Activated CD8-positive, alpha-beta memory T cell treated with anti-CD3 and anti-CD28 coated beads, Interleukin-2, amount 50 U/mL, for 48 hours (primary cell): ENCODE measurements around the gene B9D2.
"Not testable (repeated sequence)": the region's sequence is repeated elsewhere in the genome, so short reads cannot be mapped to it uniquely, and the experiment has no call there.

ENCODE experiments used
- DNase-seq: peaks from one replicate; pipeline ENCODE4 v3.0.0-alpha.2; 2020

B9D2 gene

GRCh38 chr19:41384351-41384750 lies 20.4 kb upstream of the B9D2 start:
- no peak for DNase-seq

- not testable (repeated sequence) for DNase-seq
Measured at GRCh38 chr19:41381536-41381935, 17.6 kb upstream of the B9D2 start.

DNA sequence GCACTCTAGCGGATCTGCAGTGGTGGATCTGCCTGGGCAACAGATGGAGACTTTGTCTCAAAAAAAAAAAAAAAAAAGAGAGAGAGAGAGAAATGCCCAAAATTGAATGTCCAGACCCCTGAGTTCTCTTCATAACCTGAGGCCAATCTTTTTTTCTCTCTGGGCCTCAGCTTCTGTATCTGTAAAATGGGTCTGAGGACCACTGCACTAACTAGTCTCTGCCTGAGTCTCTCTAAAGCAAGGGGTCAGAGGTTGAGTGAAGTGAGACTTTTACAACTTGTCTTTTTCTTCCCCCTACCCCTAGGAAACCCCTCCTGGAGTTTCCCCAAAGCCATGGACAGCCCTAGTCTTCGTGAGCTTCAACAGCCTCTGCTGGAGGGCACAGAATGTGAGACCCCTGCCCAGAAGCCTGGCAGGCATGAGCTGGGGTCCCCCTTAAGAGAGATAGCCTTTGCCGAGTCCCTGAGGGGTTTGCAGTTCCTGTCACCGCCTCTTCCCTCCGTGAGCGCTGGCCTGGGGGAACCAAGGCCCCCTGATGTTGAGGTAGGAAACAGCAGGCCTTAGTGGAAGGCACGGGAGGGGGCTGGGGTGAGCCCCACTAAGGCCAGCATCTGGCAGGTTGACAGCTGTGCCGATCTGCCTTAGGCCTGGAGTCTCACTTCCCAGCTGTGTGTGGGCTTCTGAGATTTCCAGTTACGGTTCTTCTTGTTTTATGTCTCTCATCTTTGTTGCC lies 14.2 kb upstream of the B9D2 start:
- no peak for DNase-seq

GRCh38 chr19:41376998-41377365 lies 13.0 kb upstream of the B9D2 start:
- no peak for DNase-seq

DNA sequence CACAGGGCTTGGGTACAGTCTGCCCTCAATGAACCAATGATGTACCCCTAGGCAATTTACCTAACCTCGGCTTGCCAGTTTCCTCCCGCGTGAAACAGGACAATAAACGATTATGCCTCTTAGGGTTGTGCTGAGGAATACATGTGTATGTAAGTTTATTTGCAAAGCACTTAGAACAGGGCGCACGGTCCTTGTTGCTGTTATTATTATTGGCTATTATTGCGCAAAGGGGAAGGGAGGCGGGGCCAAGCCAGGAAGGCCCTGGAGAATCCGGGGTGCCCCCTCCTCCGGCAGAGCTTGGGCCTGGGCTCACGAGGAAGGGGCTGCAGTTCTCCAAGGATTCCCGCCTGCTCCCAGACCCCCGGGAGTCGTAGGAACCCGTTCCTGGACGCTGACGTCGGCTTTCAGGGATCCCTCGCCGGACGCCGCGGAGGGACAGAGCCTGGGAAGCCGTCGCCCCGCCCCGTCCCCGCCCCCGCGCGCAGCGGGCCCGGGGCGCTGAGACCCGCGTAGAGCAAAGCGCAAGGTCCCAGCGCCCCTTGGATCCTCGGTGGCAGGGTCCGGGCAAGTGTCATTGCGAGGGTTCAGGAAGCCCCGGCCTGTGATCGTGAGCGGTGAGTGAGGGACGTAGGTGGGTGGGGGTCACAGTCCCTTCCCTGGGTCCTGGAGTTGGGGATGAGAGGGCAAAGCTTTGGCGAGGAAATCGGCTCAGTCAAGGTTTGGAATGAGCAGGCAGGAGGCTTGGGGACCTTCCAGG lies 12.5 kb upstream of the B9D2 start, which contains the start of gene TMEM91:
TMEM91 (plus strand) TSS at position 293 of the 757 bp plus-strand sequence. CDS start 1,777 bp downstream, outside the sequence.
- DNase-seq: no peak

DNA sequence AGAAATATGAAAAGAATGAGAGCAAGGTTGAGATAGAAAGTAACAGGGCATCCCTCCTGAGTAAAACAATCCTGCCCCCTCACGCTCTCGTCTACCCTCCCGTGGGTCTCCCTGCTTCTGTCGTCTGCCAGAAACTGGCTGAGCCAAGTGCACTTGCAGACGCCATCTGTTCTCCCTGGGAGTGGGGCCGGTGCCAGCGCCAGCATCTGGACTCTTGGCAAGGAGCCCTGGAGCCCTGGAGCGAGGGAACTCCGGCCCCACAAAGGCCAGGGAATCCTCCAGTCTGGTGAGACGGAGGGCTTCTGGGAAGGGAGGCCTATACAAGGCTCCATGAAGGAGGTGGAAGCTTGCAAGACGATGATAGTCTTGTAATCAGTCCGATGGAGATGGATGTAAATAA lies 10.0 kb upstream of the B9D2 start:
- DNase-seq: no peak

- DNase-seq: no peak
Measured at GRCh38 chr19:41372501-41372900, 8.6 kb upstream of the B9D2 start.

GRCh38 chr19:41371541-41371940 lies 7.6 kb upstream of the B9D2 start:
- DNase-seq: no peak

GRCh38 chr19:41371119-41371518 lies 7.2 kb upstream of the B9D2 start:
- DNase-seq: not testable (repeated sequence)

- DNase-seq: no peak
Measured at GRCh38 chr19:41369769-41370168, 5.8 kb upstream of the B9D2 start.

DNA sequence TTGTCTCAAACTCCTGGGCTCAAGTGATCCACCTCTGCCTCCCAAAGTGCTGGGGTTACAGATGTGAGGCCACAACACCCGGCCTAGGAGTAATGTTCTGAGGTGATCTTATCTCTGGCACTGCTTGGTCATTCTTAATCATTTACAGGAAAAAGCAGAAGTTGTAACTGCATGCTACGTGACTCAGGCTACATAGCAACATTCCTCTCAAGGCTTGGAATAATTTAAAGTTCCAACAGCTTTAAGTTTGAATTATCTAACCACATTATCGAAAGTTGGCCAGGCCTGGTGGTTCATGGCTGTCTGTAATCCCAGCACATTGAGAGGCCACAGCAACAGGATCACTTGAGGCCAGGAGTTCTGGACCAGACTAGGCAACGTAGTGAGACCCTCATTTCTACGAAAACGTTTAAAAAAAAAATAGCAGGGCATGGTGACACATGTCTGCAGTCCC lies 3.9 kb upstream of the B9D2 start:
- DNase-seq: no peak

- no peak for DNase-seq
Measured at GRCh38 chr19:41366089-41366488, 2.1 kb upstream of the B9D2 start.

- DNase-seq: no peak
Measured at GRCh38 chr19:41364524-41365391, 809 bp upstream of the B9D2 start.

GRCh38 chr19:41363371-41363752 lies 587 bp downstream of the B9D2 start:
- no peak for DNase-seq

GRCh38 chr19:41362143-41362847 lies 1.7 kb downstream of the B9D2 start:
- no peak for DNase-seq

DNA sequence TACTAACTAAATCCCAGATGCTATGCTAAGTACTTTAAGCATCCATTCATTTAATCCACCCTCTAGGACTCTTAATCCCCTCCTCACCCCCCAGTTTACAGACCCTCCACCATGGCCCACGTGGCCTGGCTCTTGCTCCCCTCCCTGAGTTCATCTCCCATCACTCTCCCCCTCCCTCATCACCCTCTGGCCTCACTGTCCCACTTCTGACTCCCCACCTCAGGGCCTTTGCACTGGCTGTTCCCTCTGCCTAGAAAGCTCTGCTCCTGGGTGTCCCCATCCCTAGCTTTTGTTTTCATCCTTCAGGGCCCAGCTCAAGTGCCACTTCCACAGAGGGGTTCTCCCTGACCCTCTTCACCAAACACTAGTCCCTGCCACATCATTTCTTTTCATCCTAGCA lies 4.2 kb downstream of the B9D2 start:
- no peak for DNase-seq

- DNase-seq: no peak
Measured at GRCh38 chr19:41357746-41358145, 6.2 kb downstream of the B9D2 start.

- peak; percentile 64 for DNase-seq
Measured at GRCh38 chr19:41356984-41357739, 6.8 kb downstream of the B9D2 start.

GRCh38 chr19:41355802-41356201 lies 8.1 kb downstream of the B9D2 start:
- no peak for DNase-seq

GRCh38 chr19:41355035-41355434 lies 8.9 kb downstream of the B9D2 start:
- no peak for DNase-seq

DNA sequence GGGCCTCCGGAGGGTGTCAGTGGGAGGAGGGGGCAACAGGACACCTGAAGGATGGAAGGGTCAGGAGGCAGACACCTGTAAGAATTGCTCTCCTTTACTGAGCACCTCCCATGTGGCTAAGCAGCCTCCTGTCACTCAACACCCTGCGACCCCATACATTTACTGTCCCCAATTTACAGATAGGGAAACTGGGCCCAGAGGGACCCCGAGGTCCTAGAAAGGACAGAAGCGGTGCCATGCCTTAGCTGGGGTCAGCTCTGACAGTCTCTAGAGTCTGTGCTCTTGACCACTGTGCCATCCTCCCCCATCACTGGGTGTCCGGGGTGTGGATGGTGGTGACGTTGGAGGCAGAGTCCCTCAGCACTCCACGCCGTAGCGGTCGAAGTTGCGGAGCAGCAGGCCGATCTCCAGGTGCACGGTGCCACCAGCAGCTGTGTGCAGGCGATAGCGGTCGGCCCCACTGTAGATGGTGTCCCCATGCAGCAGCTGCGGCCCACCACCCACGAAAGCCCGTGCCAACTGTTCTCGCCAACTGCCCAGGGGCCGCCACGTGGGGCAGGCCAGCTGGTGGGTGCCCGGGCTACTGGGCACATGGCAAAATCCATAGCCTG lies 9.5 kb downstream of the B9D2 start:
- DNase-seq: no peak
